ENCODE results near the gene SYNDIG1.

GRCh38 chr20:24581443-24582170 is 112.2 kb downstream of the SYNDIG1 start:
- TF ChIP-seq JUN (IDR thresholded peaks at IDR 0.05) (no peak), CTCF (IDR thresholded peaks at IDR 0.05) (no peak), RAD21 (conservative IDR thresholded peaks at IDR 0.05 in 1 of 2, IDR thresholded peaks at IDR 0.05 in 1 of 2) (no peak), NFE2L2 (conservative IDR thresholded peaks at IDR 0.05; ENCODE audit: low read length) (no peak), MAX (IDR thresholded peaks at IDR 0.05) (no peak), GATA3 (IDR thresholded peaks at IDR 0.05; ENCODE audit: borderline replicate concordance) (no peak), CHD2 (IDR thresholded peaks at IDR 0.05; ENCODE audit: low read length, partially characterized antibody) (no peak), RFX5 (IDR thresholded peaks at IDR 0.05) (no peak)
